HG03060 (cell line): ENCODE results near the gene CHRNA3.

Experiments used
- ATAC-seq: cut with Tn5 transposase; IDR thresholded peaks from one replicate; pipeline ENCODE4 v1.9.1; 2021; ENCODE audit warnings: low read depth, moderate number of reproducible peaks; ENCODE audit not compliant: unreplicated experiment

CHRNA3 gene

DNA sequence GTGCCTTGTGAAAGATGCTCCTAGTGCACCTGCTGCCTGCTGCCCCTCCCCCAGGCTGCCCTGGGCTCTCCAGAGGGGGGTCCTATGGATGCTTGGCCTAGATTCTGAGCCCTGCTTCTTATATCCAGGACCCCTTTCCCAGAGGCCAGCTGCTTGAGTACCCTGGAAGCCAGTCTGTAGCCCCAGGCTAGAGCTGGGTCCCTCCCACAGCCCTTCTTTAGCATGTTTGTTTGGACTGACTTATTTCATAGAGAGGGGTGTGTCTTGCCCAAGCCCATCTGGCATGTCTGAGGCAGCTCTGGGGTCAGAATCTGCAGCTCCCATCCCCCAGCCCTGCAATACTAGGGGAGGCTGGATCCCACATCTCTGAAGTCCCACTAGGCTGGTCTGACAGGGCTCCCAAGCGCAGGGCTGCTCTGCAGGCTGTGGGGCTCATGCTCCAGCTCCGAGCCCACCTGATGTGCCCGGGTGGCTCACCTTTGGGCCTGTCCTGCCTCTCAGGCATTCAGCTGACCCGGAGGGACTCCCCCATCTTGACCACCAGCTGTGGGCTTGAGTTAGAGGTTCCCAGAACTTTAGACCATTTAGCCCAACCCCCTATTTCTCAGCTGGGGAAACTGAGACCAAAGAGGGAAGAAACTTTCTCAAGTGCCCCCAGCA lies 17.1 kb upstream of the CHRNA3 start:
- no peak for ATAC-seq

GRCh38 chr15:78636378-78636859 lies 15.6 kb upstream of the CHRNA3 start:
- ATAC-seq = no peak

DNA sequence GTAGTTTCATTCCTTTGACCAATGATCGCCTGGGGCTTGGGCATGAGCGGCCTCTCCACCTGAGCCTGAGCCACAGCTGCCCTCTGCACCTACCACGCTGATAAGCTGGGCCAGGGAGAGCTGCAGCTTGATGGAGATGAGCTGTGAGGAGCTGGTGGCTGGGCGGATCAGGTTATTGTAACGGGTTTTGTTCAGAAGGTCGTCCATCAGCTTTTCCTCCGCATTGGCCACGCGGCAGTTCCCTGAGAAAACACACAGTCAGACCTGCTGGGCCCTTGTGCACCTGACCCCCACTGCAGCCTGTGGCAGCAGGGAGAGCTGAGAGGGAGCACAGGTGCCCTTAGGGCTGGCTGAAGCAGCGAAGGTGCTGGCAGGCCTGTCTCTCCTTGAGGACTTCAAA lies 14.6 kb upstream of the CHRNA3 start:
- ATAC-seq = no peak

GRCh38 chr15:78634210-78635145 lies 13.7 kb upstream of the CHRNA3 start:
- ATAC-seq = no peak

DNA sequence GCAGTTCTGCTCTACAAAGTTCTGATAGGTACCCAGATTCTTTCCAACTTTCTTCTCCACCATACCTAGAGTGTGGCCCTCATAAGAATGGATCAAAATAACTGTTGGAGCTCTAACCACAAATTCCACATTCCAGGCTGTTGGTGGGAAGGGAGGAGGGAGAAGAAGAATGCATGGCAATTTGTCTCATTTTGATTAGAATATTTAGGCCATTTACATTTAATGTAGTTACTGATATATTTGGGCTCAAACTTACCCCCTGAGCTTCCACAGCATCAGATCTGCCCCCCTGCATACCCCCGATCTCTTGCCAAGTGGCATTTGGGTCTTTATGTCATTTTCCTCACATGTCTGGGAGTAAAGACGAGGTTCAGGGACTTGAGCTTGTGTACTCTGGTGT lies 12.6 kb upstream of the CHRNA3 start:
- ATAC-seq = no peak

DNA sequence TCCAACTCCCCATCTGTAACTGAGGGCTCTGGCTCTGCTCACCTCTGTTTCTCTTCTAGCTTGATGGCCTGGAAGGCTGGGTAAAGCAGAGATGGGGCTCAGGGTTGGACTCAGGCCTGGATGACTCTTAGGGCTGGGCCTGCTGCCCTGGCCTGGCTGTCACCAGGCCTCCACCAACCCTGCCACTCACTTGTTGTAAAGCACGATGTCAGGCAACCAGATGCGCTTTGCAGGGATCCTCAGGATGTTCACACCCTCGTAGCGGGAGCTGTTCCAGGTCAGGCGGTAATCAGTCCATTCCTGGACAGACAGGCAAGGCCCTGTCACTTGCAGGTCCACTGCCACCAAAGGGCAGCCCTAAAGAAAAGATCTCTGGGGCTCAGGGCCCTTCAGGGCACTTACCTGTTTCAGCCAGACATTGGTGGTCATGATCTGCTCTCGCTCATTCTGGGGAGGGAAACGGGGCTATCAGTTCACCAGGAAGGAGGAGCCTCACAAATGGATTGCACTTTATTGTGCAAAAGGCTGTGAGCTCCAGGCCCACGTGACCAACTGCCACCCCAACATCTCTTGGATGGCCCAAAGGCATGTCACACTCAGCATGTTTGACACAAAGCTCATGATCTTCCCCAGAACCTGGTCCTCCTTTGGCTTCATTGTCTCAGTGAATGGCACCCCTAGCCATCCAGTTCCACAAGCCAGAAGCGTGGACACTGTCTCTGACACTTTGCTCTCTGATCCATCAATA lies 10.3 kb upstream of the CHRNA3 start:
- ATAC-seq = no peak

GRCh38 chr15:78629716-78630065 lies 8.9 kb upstream of the CHRNA3 start:
- ATAC-seq = no peak

DNA sequence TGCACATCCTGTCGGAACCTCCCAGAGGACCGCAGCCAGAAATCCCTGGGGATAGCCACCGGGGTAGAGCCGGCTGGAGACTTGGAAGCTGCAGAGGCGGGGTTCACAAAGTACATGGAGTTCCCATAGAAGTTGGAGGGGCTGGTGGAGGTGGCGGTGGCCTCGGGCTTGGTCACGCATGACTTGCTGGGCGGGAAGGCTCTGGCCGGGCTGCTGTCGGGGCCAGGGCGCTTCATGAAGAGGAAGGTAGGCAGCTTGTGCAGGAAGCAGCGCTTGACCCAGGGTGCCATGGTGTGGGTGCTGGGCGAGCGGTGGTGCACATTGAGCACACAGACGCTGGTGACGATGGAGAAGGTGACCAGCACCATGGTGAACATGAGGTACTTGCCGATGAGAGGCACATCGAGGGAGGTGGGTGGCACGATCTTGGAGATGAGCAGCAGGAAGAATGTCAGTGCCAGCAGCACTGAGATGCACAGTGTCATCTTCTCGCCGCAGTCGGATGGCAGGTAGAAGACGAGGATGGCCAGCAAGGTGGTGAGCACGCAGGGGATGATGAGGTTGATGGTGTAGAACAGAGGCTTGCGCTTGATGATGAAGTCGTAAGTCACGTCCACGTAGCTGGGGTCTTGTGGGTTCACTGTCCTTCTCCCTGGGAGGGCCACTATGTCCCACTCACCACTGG lies 8.4 kb upstream of the CHRNA3 start:
- no peak for ATAC-seq

- no peak for ATAC-seq
These were observed 7.4 kb upstream of the CHRNA3 start for GRCh38 chr15:78628227-78628626.

GRCh38 chr15:78627348-78627747 lies 6.6 kb upstream of the CHRNA3 start:
- no peak for ATAC-seq

DNA sequence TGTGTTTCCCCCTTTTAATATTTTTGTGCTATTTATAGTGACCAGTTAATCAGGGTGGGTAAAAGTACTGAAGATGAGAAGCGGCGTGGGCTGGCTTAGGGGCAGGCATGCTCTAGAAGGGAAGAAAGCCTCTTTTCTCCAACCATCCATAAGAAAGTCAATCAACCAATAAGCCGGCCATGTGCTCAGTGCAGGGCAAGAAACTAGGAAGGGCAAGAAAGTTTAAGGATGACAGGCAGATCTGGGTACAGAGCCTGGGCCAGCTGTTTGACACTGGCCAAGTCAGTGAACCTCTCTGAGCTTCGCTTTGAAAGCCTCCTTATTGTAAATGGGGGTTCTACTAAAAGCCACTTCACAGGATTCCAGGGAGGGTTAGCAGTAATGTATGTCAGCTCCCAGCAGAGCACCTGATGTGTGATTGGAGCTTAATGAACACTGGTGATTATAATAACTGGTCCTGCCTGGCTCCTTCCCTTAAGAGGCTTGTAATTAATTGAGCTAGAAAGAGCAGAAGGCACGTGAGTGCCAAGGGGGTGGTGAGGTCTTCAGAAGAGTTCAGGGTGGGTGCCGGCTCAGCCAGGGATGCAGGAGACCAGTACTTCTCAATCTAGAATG lies 5.7 kb upstream of the CHRNA3 start:
- ATAC-seq = no peak

DNA sequence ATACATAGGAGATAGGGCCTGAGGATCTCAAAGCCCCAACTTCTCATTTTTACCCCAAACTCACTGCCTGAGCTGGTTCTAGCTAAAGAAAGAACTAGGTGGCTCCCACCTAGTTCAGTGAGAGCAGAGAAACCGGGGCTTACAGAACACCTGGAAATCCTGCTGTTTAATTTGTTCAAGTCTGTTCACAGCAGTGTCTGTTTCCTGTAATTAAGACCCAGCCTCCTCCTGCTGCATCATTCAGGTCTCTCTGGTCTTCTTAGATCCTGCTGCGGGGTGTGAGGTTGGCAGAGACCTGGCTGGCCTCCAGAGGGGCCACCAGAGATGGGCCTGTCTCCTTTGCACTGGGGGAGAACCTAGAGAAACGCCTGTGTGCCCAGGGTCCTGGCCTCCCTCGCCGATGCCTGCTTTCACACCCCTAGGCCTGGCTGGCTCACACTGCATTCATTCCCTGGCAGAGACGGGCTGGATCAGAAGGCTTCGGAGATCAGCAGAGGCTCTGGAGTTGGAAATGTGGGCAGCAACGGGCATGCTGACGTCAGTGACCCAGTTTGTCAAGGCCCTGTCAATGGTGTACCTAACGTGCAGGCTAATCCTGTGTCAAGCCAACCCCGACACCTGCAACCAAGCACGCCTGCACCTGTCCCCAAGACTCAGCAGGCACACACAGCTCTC lies 4.9 kb upstream of the CHRNA3 start:
- no peak for ATAC-seq

DNA sequence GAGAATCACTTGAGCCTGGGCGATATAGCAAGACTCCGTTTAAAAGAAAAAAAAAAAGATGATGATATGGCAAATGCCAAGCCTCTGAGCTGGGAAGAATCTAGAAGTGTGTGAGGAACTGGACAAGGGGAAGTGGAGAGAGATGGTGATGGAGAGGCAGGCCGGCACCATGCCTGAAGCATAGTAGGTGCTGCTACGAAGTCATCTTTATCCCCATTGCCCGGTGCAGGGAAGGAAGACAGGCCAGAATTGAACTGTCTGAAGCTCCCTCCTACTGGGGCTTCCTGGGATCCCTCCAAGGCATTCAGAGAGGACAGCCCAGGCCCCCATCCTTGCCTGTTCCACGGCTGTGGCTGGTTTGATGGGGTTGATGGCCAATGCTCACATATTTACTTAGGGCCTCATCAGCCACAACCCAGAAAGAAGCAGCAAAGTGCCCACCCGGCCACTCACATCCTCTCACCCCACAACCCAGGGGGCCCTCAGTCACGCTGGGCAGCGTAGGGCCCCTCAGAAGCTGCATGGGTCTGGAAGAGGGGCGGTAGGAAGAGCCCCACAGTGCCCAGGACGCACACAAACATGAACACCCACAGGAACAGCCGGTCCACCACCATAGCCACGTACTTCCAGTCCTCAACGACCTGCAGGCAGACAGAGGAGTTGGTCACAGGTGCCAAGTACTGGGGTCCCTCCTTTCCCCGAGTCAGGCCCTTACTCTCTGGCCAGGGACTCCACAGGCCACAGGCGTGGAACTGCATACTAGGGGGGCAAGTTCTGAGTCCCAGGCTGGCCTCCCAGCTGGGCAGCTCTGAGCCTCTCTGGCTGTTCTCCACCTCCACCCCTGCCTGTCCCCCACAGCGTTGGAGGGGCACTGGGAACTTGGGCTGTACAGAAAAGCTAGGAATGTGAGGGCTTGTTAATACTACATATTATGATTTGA lies 4.1 kb upstream of the CHRNA3 start:
- ATAC-seq = no peak

- ATAC-seq = no peak
These were observed 3.1 kb upstream of the CHRNA3 start for GRCh38 chr15:78623786-78624497.

DNA sequence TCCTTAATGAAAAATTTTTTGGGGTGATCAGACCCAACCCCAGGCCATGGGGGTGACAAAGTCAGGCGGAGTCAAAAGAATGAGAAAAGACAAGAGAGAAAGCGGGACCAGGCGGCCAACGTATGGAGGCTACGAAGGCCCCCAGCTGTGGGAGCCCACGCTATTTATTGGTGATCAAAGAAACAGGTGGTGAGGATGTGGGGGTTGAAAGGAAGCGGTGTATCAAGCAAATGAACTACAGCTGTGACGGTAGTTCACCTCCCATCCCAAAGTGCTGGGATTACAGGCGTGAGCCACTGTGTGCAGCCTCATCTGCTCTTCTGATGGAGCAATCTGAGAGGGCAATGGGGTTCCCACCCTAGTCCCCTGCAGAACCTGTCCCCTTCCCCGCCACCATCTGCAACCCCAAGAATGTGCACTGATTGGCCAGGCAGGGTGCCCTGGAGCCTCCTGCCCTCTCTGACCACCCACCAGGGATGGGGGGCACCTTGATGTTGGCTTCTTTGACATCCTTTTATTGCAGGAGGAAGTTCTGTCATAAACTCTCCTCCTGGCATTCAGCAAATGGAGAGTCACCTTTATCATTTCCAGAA lies 1.1 kb upstream of the CHRNA3 start:
- no peak for ATAC-seq

- ATAC-seq = no peak
These were observed 722 bp downstream of the CHRNA3 start for GRCh38 chr15:78620021-78620526.
